22Rv1 (cell line): Measurements from ENCODE around the gene STRC.
"Not testable (repeated sequence)": the region's sequence is repeated elsewhere in the genome, so short reads cannot be mapped to it uniquely, and the experiment has no call there.

Experiments used
- ZFX ChIP-seq: fragments of 450-650 bp; IDR thresholded peaks from 2 replicates; pipeline ENCODE4 v1.6.1; 2017; ENCODE audit warnings: antibody characterized with exemption, borderline replicate concordance
- TF ChIP-seq, protein P1 (sequence below): fragments of 450-650 bp; IDR thresholded peaks from 2 replicates; pipeline ENCODE4 v1.5.1; 2017; ENCODE audit warnings: mild to moderate bottlenecking

GRCh38 chr15:43602233-43602632, 16.4 kb downstream of the STRC start:
- TF ChIP-seq, protein P1, sequence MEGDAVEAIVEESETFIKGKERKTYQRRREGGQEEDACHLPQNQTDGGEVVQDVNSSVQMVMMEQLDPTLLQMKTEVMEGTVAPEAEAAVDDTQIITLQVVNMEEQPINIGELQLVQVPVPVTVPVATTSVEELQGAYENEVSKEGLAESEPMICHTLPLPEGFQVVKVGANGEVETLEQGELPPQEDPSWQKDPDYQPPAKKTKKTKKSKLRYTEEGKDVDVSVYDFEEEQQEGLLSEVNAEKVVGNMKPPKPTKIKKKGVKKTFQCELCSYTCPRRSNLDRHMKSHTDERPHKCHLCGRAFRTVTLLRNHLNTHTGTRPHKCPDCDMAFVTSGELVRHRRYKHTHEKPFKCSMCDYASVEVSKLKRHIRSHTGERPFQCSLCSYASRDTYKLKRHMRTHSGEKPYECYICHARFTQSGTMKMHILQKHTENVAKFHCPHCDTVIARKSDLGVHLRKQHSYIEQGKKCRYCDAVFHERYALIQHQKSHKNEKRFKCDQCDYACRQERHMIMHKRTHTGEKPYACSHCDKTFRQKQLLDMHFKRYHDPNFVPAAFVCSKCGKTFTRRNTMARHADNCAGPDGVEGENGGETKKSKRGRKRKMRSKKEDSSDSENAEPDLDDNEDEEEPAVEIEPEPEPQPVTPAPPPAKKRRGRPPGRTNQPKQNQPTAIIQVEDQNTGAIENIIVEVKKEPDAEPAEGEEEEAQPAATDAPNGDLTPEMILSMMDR = not testable (repeated sequence)
- not testable (repeated sequence) for TF ChIP-seq ZFX
